Muscle of leg (tissue), 11 donors: Measurements from ENCODE around the gene GNMT. TPM values are rescaled to one million over a fixed set of nuclear protein-coding genes. Genes with fewer than 3 reads are reported as not detected.

ENCODE experiments used
- DNase-seq: peaks from one replicate; pipeline ENCODE4 v3.0.0; 2013
- H3K27ac ChIP-seq: one replicate; pipeline ENCODE4 v1.5.1; 2013; ENCODE audit warnings: mild to moderate bottlenecking, low read length, control low read depth
- H3K27me3 ChIP-seq: one replicate; pipeline ENCODE4 v1.6.1; 2013; ENCODE audit warnings: low read length; ENCODE audit not compliant: control insufficient read depth, insufficient read depth
- H3K36me3 ChIP-seq: one replicate; pipeline ENCODE4 v1.6.1; 2013; ENCODE audit warnings: low read length; ENCODE audit not compliant: control insufficient read depth, insufficient read depth
- H3K4me1 ChIP-seq: one replicate; pipeline ENCODE4 v1.6.1; 2013; ENCODE audit warnings: low read length; ENCODE audit not compliant: control insufficient read depth, insufficient read depth
- H3K4me3 ChIP-seq: one replicate; pipeline ENCODE4 v1.5.1; 2013; ENCODE audit warnings: low read length, control low read depth
- H3K9me3 ChIP-seq: replicated peaks from 2 replicates; pipeline ENCODE4 v1.6.1; 2013; ENCODE audit warnings: low read depth, low read length; ENCODE audit not compliant: control insufficient read depth
- WGBS: methylation state at CpG from one replicate; pipeline ENCODE4 v1.1.5; 2013; ENCODE audit warnings: missing lambda C conversion rate; ENCODE audit not compliant: insufficient coverage; 5-methylcytosine and 5-hydroxymethylcytosine counted together
- polyA plus RNA-seq, 8 donors: library from polyadenylated mRNA; unstranded; fragments of 120-200 nt; gene quantifications; one replicate each; pipeline versions ENCODE4 v1.2.1 to v1.2.3, GENCODE V29; 2013; ENCODE audit warnings: inconsistent platforms in 1 of 8, low replicate concordance in 1 of 8; ENCODE audit not compliant: insufficient read length in 8 of 8, insufficient read depth in 1 of 8
- total RNA-seq: library from RNA; stranded (reverse); fragments of 120-200 nt; gene quantifications from one replicate; pipeline ENCODE4 v1.2.4, GENCODE V29; 2013

Gene GNMT
- total and polyA plus RNA-seq, 9 donors = 0.10 to 1.0 (median 0.42) TPM

DNA sequence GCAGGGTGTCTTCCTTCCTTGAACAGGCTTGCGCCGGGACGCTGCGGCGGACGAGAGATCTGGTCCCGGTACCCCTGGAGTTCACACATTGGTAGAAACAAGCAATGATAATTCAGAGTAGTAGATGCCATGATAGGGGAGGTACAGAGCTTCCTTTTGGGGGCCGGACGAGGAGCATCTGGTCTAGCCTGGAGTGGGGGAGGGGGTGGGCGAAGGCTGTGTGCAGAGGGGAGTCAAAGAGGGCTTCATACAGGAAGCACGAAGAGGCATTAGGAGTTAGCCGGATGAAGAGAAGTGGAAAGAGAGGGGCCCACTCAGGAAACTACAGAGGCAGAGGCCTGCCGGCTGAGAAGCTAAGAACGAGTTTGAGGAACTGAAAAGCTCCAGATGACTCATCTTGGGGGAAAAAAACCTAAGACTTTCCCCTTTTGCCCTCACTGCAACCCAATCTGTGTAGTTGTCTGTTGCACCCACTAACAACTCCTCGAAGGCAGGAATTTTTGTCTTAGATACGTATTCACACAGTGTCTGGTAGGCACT lies 30.7 kb upstream of the GNMT start:
- WGBS = 0% methylated on average over 4 of the region's 16 CpGs
- Histone ChIP-seq H3K9me3 (no peaks in the 10 kb centered on the region), H3K36me3 (peaks cover 14% of the 10 kb centered on the region), H3K4me1 (peaks cover 20% of the 10 kb centered on the region), H3K4me3 (peak overlapping the region; percentile 77), H3K27me3 (peaks cover 6% of the 10 kb centered on the region), H3K27ac (peak overlapping the region; percentile 98)
- peak; percentile 85 for DNase-seq

GRCh38 chr6:42932412-42932811 lies 28.1 kb upstream of the GNMT start:
- peaks cover 34% of the 10 kb centered on the region for H3K36me3 ChIP-seq
- H3K9me3 ChIP-seq = no peaks in the 10 kb centered on the region
- no peak overlapping the region for H3K4me3 ChIP-seq
- H3K27me3 ChIP-seq = no peaks in the 10 kb centered on the region
- H3K4me1 ChIP-seq = peaks cover 20% of the 10 kb centered on the region
- 50% methylated on average over 1 of the region's 3 CpGs for WGBS
- H3K27ac ChIP-seq = no peak overlapping the region
- DNase-seq = no peak

DNA sequence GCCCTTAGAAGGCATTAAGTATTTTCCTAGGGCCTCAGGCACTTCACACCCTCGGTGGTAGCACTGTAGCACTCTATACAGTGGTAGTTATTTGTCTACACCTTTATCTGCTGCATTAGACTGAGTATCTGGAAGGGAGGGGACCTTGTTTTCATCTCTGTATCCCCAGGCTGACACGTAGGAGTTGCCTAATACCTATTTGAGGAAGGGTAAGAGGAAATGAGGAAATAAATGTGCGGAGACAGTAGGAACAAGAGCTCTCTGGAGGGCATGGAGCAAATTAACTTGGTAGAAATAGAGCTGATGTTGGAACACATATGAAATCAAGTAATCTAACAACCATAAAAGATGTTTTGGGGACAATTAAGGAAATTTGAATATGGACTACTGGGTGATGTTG lies 27.3 kb upstream of the GNMT start:
- Histone ChIP-seq H3K9me3 (no peaks in the 10 kb centered on the region), H3K27ac (no peak overlapping the region), H3K27me3 (no peaks in the 10 kb centered on the region), H3K4me3 (no peak overlapping the region), H3K4me1 (peaks cover 19% of the 10 kb centered on the region), H3K36me3 (peaks cover 42% of the 10 kb centered on the region)
- WGBS = no CpG with 5 or more reads among the region's 3 CpGs
- peak; percentile 31 for DNase-seq

DNA sequence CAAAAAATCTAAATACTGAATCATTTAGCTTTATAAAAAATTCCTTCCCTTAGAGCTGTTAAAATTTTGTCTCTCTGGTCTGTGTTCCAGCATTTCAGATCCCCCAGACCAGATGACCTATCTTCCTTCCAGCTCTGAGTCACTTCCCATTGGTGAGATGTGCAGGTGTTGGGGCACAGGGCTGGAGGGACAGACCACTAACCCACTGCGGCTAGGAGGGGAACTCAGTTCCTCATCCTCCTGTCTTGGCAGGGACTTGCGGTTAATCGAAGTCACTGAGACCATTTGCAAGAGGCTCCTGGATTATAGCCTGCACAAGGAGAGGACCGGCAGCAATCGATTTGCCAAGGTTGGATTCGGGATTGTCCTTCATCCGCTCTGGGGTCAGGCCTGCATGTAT lies 25.2 kb upstream of the GNMT start:
- no peak overlapping the region for H3K27ac ChIP-seq
- no peak for DNase-seq
- H3K9me3 ChIP-seq = no peaks in the 10 kb centered on the region
- peaks cover 11% of the 10 kb centered on the region for H3K4me1 ChIP-seq
- H3K27me3 ChIP-seq = no peaks in the 10 kb centered on the region
- H3K4me3 ChIP-seq = no peak overlapping the region
- peaks cover 58% of the 10 kb centered on the region for H3K36me3 ChIP-seq
- 99% methylated on average over 7 of the region's 7 CpGs for WGBS

GRCh38 chr6:42936398-42936797 lies 24.2 kb upstream of the GNMT start:
- DNase-seq = no peak
- H3K27ac ChIP-seq = no peak overlapping the region
- no peak overlapping the region for H3K4me3 ChIP-seq
- no peaks in the 10 kb centered on the region for H3K27me3 ChIP-seq
- WGBS = 100% methylated on average over 2 of the region's 11 CpGs
- H3K4me1 ChIP-seq = peaks cover under 1% of the 10 kb centered on the region
- H3K36me3 ChIP-seq = peaks cover 65% of the 10 kb centered on the region
- H3K9me3 ChIP-seq = no peaks in the 10 kb centered on the region

GRCh38 chr6:42937548-42938427 lies 22.8 kb upstream of the GNMT start:
- no peak for DNase-seq
- H3K4me1 ChIP-seq = no peaks in the 10 kb centered on the region
- no peaks in the 10 kb centered on the region for H3K9me3 ChIP-seq
- H3K4me3 ChIP-seq = no peak overlapping the region
- peaks cover 58% of the 10 kb centered on the region for H3K36me3 ChIP-seq
- WGBS = 87% methylated on average over 9 of the region's 13 CpGs
- no peaks in the 10 kb centered on the region for H3K27me3 ChIP-seq
- H3K27ac ChIP-seq = no peak overlapping the region

DNA sequence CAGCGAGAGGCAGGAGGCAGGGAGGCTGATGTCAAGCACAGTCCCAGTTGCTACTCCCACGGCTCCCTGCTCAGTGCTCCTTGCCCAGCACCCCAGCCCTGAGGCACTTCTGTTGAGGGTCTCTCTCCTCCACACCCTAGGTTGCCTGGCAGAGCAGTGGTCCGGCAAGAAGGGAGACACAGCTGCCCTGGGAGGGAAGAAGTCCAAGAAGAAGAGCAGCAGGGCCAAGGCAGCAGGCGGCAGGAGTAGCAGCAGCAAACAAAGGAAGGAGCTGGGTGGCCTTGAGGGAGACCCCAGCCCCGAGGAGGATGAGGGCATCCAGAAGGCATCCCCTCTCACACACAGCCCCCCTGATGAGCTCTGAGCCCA lies 22.1 kb upstream of the GNMT start:
- 78% methylated on average over 2 of the region's 5 CpGs for WGBS
- H3K27ac ChIP-seq = no peak overlapping the region
- no peak overlapping the region for H3K4me3 ChIP-seq
- H3K9me3 ChIP-seq = no peaks in the 10 kb centered on the region
- no peaks in the 10 kb centered on the region for H3K4me1 ChIP-seq
- peaks cover 60% of the 10 kb centered on the region for H3K36me3 ChIP-seq
- no peak for DNase-seq
- H3K27me3 ChIP-seq = no peaks in the 10 kb centered on the region

GRCh38 chr6:42938987-42939809 lies 21.4 kb upstream of the GNMT start:
- no peak for DNase-seq
- no peak overlapping the region for H3K27ac ChIP-seq
- H3K9me3 ChIP-seq = no peaks in the 10 kb centered on the region
- 82% methylated on average over 3 of the region's 9 CpGs for WGBS
- no peaks in the 10 kb centered on the region for H3K4me1 ChIP-seq
- H3K27me3 ChIP-seq = no peaks in the 10 kb centered on the region
- H3K36me3 ChIP-seq = peaks cover 64% of the 10 kb centered on the region
- no peak overlapping the region for H3K4me3 ChIP-seq

DNA sequence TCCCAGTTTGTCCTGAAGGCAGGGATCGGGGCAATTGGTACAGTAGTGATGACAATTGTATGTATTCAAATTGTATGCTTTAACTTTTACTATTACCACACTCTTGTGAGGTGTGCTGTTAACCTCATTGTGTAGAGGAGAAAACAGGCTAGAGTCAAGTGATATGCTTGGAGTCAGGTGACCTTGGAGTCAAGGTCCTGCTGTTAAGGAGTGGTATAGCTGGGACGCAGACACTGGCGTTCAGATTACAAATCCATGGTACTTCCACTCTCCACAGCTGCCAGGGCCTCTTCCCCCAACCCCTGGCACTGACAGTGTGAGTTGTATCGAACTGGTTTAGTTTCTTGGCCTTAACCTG lies 20.8 kb upstream of the GNMT start:
- no peak overlapping the region for H3K4me3 ChIP-seq
- peaks cover 59% of the 10 kb centered on the region for H3K36me3 ChIP-seq
- WGBS = no CpG with 5 or more reads among the region's 4 CpGs
- no peak for DNase-seq
- no peaks in the 10 kb centered on the region for H3K9me3 ChIP-seq
- H3K27me3 ChIP-seq = no peaks in the 10 kb centered on the region
- no peak overlapping the region for H3K27ac ChIP-seq
- H3K4me1 ChIP-seq = no peaks in the 10 kb centered on the region

GRCh38 chr6:42940493-42941045 lies 20.0 kb upstream of the GNMT start:
- Histone ChIP-seq H3K4me1 (no peaks in the 10 kb centered on the region), H3K27ac (no peak overlapping the region), H3K9me3 (no peaks in the 10 kb centered on the region), H3K36me3 (peaks cover 55% of the 10 kb centered on the region), H3K27me3 (no peaks in the 10 kb centered on the region), H3K4me3 (no peak overlapping the region)
- WGBS = no CpG with 5 or more reads among the region's 6 CpGs
- DNase-seq = no peak
